HG03135 (cell line): ENCODE data around the gene FAM124A.

Source experiments
- ATAC-seq: cut with Tn5 transposase; IDR thresholded peaks from one replicate; pipeline ENCODE4 v1.9.1; 2021; ENCODE audit warnings: mild to moderate bottlenecking, moderate library complexity; ENCODE audit not compliant: unreplicated experiment

The FAM124A gene

DNA sequence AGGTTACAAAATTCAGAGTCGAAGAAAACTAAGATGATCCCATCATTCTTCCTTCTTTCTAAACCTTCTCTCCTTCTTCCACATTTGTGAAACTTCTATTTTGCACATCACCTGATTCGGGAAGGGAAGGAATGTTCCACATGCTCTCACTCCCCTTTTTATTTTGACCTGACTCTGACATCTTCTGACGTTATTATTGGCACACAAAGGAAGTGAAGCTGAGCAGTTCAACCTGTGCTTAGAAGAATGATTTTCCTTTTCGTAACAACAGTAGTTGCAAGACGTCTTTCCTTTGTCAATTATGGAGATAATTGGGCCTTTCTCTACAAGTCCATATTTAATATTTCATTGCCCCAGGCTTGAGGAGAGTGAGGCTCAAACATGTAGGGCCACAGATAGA is 18.0 kb downstream of the FAM124A start:
- no peak for ATAC-seq

DNA sequence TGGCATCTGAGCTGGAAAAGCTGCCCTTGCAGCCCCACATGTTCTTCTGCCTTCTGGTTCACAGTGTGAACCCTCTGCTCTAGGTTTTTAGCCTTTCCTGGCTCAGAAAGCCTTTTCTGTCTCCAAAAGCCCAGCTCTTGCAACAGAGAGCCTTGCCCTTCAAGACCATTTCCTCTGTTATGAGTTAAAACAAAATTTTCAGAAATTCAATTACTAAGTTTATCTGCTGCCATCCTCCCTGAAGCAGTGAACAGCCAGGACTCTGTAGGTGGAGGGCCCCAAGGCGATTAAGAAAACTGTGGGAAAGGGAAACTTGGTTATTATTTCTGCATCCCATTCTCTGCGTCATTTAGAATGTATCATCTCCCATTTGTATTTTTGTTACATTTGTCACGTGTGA is 18.8 kb downstream of the FAM124A start:
- no peak for ATAC-seq

DNA sequence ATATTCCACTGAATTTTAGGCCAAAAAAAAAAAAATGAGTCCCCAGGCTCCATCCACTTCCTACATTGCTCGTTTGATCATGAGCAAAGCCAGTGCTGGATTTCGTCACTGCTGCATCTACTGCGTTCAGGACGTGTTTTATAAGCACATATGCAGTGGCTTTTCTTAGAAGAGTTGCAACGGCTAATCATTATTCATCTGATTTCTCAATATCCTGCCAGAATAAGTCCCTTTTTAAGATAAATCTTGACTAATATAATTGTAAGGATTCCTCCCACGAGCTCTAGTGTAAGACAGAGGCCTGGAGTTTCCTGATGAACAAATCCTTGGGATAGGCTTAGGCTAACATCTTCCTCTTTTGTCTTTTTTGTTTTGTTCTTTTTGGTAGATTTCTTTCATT is 19.5 kb downstream of the FAM124A start:
- ATAC-seq: no peak

DNA sequence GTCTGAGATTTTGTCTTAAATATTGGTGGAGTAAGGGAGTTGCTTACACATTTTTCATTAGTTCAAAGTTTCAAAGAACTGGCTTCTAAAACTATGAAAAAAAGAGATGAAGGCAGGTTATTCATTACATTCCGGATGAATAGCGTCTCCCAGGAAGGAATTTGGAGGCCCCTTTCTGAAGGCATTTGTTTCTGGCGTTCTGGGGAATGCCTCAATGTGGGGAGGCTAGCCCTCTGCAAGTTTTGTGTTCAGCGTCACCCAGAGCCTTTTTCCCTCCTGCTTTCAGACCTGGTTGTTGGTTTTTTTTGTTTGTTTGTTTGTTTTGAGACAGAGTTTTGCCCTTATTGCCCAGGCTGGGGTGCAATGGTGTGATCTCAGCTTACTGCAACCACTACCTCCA is 21.0 kb downstream of the FAM124A start:
- no peak for ATAC-seq

DNA sequence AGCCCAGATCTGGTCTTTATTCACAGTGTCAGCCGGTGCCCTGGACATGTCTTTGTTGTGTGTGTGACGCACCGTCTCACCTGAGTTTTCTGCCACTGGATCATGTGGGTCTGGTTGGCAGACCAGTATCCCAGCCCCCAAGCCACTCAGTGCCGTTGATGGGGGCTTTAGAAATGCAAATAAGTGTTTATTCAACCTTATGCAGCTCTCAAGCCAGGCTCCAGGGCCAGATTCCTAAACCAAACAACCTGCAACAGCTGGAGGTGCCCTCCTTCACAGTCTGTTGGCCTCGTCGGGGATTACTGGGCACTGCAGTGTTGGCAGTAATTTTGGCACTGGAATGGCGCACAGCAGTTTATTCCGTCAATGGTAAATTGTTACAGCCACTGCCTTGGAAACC is 21.6 kb downstream of the FAM124A start:
- ATAC-seq: no peak

DNA sequence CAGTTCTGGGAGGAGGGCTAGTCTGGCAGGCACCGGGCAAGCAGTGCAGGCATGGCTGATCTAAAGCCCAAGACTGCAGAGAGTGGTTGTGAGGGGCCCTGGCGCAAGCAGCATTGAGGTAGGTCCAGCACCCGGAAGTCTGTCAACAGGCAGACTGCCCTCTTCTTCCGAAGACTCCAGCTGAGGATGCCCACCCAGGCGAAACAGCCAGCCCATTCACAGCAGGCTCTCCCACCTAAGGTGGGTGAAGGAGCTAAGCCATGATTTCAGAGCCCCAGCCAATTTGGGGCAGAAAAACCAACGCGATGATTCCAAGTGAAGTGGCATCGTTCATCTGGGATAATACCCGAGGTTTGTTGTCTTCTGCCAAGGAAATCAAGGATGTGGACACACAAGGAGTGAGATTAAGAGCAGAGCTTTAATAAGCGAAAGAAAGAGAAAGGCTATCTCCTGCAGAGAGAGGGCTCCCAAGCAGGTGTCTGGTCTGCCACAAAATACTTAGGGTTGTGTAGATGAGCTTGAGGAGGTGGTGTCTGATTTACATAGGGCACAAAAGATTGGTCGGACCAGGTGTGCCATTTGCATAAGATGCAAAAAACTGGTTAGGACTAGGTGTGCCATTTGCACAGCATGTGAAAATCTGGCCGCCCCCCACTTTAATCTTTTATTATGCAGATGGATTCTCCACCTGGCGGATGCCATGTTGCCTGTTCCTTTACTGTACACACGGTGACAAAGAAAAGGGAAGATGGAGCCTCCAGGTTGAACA is 22.6 kb downstream of the FAM124A start:
- ATAC-seq: no peak

DNA sequence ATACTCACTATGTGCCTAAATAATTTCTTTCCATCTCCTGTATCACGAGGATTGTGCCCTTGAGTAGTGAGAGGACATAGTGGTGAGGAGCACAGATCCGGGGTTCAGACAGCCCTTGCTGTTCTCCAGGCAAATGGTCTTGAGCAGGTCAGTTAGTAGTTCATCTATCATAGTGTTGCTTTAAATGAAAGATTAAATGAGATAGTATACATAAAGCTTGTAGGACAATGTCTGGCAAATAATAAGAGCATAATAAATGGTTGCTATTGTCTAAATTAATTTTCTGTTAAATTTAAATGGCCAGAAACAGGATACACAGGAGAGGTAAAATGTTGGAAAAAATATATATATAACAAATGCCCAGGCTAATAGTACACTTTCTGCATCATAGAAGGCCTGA is 23.4 kb downstream of the FAM124A start:
- ATAC-seq: no peak

DNA sequence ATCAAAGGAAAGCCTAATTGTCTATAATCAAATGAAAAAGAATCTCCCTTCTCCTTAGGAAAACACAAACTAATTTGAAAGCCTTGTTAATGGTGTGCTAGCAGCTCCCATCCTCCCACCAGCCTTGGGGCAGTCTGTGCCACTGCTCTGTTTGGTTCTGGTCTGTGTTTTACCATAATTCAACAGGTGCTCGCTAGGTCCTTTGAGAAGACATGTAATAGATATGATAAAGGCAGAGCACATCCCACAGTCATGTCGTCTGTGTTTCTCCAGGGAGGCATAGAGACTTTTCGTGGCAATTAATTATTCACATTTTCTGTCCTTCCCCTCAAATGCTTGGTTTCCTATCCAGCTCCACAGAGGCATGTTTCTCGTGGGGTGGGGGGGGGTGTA is 23.8 kb downstream of the FAM124A start:
- ATAC-seq: no peak

DNA sequence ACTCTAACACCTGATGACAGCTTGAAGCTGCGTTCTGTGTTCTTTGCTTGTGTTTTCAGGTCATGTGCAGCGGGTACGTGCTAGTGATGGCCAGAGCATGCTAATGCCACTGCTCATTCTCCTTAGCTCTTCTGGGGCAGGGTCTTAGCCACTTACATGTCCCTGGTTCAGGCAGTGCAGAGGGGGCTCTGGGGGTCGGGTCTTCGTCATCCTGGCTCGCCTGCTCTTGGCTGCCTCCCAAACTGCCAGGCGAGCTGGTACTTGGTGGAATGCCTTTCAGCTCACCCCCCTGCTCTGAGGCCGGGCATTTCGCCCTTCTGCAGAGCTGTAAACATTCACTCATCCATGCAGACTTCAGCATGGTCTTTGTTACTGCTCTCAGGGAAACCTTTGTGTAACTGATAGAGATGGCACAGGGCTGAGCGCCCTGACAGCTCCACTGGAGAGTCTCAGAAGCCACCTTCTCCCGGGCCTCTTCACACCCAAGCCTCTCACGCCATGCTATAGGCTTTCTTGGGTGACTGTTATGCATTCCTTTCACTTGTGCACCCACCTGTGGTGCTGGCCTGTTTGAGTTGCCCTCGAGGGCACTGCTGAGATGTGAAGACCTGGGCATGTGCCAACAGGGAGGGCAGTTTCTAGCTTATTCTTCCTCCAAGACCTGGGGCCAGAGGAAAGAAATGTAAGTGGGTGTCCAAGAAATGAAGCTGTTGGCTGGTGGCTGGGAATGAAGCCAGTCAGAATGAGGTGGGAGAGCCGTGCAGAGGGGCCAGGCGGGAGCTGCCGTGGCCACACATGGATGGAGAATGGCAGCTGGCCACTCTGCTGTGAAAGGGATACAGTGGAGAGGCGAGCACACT is 24.4 kb downstream of the FAM124A start:
- no peak for ATAC-seq

DNA sequence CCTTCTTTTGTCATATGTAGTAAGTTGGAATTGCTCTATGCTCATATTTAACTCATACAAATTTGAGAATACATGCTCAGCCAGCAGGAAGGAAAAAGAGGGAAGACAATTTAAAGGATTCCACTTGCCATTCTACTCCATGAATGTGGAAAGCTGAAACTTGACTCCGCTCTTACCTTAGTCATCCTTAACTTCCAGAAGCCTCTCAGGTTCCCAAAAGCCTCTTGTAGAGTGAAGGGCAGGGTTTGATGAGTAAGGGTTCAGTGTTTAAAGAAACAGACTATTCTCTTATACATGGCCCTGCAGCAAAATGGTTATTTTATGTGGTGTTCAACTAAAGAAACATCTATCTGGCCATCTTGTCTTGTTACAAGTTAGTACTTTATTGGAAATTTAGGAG is 27.1 kb downstream of the FAM124A start:
- no peak for ATAC-seq

DNA sequence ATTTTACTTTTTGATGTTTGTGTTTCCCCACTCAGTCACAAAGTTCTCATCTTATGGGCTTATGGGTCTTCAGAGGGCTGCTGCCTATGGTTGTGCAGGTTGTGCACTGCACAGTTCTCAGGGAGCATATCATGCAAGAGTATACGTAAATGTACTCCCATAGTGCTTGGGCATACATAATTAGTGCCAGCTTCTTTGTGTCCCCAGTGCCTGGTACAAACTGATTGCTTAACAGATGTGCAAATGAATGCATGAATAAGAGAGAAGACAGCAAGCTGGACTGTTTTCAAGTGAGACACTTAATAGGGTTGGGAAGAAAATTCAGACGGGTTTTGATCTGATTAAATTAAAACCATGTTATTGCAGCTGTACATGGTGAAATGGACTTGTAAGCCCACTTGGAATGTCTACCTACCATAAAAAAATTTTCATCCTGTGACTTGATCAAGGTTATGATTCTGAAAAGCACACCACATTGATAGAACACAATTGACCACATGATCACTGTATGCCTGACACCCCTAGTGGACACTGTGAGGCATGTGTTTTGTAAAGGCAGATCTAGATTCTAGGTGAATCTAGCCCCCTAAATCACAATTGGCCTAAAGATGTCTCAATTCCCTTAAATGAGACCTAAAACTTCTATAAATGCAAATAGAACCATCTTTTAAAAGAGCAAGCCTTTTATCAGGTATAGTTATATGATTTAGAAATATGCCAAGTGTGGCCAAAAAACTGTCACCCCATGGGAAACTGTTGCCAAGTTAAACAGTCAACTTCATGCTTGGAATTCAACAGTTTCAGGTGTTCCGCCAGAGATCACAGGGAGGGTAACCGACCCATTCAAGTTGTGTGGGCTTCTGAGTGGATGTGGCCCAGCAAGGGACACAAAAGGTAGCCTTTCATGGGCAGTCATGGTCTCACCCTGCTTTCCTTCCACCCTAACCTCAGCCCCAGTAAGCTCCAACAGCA is 27.9 kb downstream of the FAM124A start:
- no peak for ATAC-seq

DNA sequence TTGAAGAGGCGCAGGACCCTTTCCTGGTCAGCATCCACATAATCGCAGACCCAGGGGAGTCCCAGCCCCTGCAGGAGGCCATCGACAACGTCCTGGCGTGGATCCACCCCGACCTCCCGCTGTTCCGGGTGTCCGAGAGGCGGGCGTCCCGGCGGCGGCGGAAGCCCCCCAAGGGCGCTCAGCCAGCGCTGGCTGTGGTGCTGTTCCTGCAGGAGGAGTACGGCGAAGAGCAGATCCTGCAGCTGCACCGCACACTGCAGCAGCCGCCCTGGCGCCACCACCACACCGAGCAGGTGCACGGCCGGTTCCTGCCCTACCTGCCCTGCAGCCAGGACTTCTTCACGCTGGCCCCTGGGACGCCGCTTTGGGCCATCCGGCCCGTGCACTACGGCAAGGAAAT is 29.3 kb downstream of the FAM124A start:
- no peak for ATAC-seq

DNA sequence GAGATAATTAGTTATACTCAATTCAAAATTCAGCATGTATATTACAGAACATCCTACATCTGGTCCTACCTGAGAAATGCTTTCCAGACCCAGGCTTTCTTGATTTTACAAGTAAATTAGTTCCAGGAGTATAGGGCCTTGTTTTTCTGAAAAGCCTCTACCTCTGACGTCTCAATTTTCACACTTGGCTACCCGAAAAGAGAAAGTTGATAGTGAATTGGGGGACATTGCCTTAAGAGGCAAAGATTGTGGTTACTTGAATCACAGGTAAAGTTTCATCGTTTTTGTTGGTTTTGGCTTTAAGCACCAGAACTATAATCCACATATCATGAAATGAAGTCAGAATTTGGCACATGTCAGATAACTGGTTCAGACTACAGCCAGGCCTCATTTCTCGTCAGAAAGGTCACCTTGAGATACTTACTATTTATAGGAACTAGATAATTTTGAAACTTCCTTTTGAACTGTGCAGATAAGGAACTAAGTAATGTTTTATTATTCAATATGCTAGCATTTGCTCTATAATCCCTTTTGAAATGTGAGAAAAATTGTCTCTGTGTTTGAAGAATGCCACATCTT is 30.8 kb downstream of the FAM124A start:
- ATAC-seq: no peak

DNA sequence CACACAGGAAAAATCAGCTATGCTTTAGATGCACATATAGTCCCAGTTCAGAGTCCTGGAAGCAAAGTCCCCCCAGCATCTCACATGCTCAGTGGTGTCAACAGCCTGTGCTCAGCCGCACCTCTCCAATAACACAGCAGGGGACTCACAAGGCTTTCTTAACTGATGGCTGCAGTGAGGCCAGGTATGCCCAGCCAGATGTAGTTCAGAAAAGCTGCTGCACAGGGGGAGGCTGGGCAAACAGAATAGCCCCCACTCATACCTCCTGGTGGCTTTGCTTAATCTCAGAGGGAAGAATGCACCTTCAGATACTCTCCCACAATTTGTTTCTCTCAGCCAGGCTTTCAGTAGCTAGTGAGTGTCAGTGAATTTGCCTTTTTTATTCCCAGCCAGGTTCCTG is 33.4 kb downstream of the FAM124A start:
- ATAC-seq: no peak

DNA sequence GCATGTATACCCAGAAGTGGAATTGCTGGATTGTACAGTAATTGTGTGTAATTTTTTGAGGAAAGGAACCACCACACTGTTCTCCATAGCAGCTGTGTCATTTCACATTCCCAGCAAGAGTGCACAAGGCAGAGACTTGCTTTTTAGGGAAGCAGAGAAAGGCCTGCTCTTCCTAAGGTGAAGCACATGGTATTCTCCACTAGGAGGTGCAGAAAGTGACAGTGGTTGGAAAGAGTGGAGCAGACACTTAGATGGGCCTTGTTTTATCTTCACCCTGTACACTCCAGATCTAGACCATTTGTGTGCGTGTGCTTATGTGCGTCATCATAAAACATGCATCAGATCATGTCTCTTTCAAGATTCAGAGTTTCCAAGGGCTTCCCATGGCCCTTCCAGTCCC is 35.0 kb downstream of the FAM124A start:
- no peak for ATAC-seq

DNA sequence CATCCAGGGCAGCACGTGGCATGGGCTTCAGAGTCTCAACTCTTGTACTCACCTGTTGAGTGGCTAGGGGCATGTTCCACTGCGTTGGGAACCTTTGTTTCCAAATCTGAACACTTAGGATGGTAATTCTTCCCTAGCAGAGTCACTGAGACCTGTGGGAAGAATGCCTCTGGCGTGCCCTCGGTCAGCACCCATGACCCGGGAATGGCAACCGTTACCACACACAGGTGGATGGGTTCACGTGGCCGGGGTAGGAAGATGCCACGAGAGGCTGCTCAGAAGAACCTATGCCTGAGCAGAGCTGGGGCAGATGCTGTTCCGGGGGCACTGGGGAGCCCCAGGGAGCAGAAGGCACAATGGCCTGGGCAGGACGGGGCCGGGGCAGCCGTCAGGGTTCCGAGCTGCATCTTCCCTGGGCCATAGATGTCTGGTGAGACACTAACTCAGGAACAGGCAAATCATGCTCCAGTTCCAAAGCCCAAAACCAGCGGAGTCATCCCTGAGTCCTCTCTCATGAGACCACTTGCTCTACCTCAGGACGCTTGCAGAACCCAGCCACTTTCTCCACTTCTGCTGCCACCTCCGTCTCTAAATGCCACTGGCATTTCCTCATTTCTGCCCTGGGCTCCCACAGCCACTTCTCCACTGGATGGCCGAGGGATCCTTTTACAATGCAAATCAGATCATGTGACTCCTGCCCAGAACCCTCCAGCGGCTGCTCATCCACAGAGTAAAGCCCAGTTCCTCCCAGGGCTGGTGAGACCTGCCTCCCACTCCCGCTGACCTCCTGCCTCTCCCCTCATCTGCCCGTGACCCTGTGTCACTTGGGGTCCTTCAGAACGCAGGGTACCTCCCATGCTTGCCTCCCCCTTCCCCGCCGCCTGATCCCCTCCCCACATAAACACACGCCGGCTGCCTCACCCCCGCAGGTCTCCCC is 36.7 kb downstream of the FAM124A start:
- ATAC-seq: no peak

DNA sequence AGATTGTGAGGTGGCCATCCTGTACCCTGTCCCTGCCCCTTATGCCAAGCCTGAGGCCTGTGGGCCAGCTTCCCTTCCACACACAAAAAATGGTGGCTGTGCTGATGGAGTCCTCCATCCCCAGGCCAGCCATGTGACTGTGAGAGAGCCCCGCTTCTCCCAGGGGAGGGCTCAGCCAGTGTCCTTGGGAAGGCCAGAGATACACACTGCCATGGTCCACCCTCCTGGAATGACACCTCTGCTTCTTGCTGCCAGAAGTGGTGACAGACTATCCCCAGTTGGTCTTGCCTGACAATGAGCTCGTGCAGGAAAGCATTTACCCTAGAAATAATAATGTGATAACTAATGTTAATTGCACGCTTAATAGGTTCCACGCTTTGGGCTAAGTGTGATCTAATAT is 38.0 kb downstream of the FAM124A start:
- no peak for ATAC-seq

DNA sequence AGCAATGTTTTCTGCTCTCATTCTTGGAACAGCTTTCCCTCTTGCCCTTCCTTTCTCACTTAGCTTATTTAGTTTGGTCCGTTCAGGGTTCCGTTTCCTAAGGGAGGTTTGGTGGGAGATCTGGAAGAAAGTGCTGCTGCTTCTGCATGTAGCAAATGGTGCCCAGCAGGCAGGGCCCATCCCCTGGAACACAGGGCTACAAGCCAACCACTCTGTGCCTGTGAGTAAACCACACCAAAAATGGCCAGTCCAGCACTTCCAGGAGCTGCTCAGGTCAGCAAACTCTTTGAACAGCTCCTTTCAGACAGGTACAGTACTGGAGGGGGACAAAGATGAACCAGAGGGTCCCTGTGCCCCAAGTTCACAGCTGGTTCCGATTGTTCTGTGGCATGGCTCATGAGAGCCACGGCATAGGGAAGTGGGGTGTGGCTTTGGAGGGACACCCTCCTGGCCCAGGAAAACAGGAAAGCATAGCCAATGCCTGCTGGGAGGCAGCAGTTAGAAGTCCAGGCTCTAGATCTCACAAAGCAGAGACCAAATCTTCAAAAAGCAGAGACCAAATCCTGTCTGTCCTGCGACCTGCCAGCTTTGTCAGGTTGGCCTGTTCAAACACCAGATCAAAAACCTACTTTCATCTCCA is 39.5 kb downstream of the FAM124A start:
- ATAC-seq: no peak

DNA sequence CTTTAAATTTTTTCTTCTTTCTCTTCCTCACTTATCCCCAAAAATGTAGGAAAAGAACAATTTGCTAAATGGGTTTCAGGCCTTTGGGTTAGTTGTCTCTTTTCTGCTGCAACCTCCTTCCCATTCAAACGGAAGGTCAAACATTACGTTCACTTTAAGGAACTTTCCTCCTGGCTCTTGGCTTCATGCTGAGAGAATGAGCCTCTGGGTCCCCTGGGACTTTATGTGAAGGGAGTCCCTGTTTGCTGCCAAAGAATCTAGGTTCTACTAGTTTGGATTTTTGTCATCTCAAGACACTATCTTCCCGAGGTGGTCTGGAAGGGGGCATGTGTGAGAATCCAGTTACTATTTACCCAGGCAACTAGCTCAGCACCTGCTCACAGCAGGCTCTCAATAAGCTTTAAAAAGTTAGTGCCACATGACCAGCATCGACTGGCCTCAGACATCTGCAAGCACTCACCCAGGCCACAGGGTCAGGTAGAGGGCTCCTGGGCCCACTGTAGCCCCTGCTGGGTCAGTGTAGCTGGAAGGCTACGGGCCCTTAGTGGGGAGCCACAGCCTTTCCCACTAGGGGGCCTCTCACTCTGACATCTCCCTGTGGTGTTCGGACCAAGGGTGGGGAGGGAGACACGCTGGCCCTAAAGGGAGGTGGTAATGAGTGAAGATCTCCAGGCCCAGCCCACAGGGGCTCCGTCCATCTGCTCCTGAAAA is 40.5 kb downstream of the FAM124A start:
- no peak for ATAC-seq
